GM19351 (cell line): ENCODE results near the gene PRRG4.
"Not testable (repeated sequence)": the region's sequence is repeated elsewhere in the genome, so short reads cannot be mapped to it uniquely, and the experiment has no call there.

Experiments
- ATAC-seq: cut with Tn5 transposase; IDR thresholded peaks from one replicate; pipeline ENCODE4 v1.9.1; 2021; ENCODE audit warnings: mild to moderate bottlenecking, moderate library complexity; ENCODE audit not compliant: unreplicated experiment

Gene PRRG4

DNA sequence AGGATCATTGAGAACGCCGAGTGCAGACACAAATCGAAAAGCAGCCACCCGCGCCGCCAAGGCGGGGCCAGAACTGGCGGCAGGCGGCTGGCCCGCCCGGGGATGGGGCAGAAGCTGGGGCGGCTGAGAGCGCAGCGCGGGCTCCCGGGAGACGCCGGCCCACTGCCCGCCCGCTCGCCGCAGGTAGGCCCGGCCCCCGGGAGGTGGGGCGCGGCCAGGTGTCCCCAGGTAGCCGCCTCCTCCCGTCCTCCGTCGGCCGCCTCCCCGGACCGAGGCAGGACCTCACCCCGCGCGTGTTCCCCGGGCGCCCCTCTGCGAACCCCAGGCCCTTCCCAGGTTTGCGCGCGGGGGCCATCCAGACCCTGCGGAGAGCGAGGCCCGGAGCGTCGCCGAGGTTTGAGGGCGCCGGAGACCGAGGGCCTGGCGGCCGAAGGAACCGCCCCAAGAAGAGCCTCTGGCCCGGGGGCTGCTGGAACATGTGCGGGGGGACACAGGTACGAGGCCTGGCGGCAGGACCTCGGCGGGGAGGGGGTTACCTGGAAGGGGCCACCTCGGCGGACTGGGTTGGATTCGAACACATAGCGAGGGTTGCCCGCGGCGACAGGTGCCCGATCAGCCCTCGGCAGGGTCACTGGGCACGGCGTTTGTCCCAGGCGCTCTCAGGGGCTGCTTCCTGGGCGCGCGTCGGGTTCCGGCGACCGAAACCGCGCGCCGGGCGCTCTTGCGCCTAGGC, at the start of gene PRRG4:
Gene PRRG4 (plus strand): TSS at position 248 of the 733 bp plus-strand sequence. CDS start 603 bp downstream, outside the sequence.
- ATAC-seq, result peak; percentile 84

GRCh38 chr11:32780839-32781238, 48.9 kb upstream of the PRRG4 start:
- not testable (repeated sequence) for ATAC-seq

- no peak for ATAC-seq
Observed at GRCh38 chr11:32781721-32782120, 48.0 kb upstream of the PRRG4 start.

DNA sequence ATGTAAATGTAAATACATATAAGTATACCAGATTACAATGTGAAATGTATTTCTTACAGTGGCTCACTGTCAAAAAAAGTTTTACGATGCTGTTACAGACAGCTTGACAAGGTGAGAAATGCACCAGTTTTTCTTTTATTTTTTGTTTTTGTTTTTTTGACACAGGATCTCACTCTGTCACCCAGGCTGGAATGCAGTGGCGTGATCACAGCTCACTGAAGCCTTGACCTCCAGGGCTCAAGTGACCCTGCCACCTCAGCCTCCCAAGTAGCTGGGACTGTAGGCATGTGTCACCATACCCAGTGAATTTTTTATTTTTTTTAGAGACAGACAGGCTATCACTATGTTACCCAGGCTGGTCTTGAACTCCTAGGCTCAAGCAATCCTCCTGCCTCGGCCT, 44.5 kb upstream of the PRRG4 start:
- ATAC-seq, result peak; percentile 18

DNA sequence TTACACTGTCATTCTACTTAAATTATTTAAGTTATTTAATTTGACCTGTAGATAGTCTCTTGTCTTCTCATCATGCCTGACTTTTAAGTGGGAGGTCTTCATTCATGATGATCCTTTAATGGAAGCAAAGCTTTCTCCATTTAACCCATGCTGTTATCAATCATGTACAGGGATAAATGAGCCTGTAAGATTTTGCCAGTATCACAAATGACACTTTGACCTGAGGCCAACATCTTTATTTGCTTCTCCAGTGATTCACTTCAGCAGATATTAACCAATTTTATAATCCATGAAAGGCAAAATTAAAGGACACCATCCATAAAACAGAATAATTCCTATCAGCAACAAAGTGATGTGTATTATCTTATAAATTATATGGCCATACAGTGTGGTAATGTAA, 42.9 kb upstream of the PRRG4 start:
- no peak for ATAC-seq

DNA sequence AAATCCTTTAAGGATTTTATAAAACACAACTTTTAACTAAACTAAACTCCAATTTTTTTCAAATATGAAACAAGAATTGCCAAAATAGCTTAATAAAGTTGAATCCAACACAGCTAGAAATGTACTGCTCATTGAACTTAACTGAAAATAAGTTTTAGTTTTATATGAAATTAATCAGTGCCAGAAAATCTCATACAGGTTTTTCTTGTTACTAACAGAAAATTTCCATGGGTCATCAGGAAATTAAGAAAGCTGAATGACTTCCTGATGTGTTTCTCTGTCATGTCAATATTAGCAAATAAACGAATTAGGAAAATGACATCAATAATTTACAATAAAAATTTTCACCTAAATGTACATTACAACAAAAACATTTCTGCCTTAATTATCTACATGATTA, 38.8 kb upstream of the PRRG4 start:
- ATAC-seq, result no peak

- no peak for ATAC-seq
Observed at GRCh38 chr11:32792111-32792947, 37.4 kb upstream of the PRRG4 start.

- peak; percentile 74 for ATAC-seq
Observed at GRCh38 chr11:32792948-32793475, 36.7 kb upstream of the PRRG4 start.

DNA sequence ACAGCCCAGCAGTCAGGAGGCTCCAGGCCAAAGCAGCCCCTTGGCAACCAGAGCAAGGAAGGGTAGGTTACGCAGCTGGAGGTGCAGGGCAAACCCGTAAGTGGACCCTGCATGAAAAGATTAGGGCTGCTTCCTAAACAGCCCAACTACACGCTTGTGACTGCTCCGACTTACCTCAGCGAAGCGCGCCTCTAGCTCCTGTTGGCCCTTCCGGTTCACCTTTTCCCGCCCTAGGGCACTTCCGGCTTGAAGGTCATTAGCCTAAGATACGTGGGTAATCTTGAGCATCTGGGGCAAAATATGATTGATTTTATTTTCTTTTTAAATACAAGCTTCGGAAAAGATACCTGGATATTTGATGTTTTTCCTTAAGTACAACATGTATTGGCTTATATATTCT, 35.3 kb upstream of the PRRG4 start, which contains the start of gene CCDC73:
Gene CCDC73 (minus strand): TSS at position 224 of the 400 bp plus-strand sequence. CDS start 34,419 bp downstream, outside the sequence.
- ATAC-seq, result no peak

GRCh38 chr11:32796425-32796824, 33.3 kb upstream of the PRRG4 start:
- ATAC-seq, result no peak

DNA sequence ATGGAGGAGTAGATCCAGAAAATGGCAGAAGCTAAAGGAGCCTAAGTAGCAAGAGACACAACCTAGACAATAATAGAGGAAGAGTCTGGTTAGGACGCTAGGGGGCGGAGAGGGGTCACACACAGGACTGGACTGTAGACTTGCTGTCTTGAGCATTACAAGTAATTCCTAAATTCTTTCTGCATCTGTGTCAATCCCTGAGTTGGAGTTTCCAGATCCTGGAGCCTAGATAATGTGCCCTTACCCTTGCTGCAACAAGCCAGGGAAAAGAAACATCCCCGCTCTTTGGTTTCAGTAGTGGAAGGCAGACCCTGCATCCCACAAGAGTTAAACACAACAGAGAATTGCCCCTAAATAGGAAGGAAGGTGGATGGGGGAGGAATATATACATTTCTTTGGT, 20.4 kb upstream of the PRRG4 start:
- ATAC-seq, result peak; percentile 100

- no peak for ATAC-seq
Observed at GRCh38 chr11:32817181-32817851, 12.4 kb upstream of the PRRG4 start.

DNA sequence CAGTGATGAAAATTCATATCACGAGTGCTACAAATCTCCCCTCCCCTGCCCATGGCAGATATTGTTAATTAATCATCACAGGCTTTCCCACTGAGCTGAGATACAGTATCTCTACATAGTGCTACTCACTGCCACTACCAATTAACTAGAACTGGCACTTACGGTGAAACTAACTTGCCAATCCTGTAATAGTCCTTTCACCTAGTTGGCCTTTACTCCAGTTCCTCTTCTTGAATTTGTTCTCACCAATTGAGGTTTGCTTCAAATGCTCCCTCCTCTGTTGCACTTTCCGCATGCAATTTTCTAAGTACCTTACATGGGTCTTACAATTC, 11.9 kb upstream of the PRRG4 start:
- ATAC-seq, result no peak

- ATAC-seq, result no peak
Observed at GRCh38 chr11:32819187-32819586, 10.5 kb upstream of the PRRG4 start.

DNA sequence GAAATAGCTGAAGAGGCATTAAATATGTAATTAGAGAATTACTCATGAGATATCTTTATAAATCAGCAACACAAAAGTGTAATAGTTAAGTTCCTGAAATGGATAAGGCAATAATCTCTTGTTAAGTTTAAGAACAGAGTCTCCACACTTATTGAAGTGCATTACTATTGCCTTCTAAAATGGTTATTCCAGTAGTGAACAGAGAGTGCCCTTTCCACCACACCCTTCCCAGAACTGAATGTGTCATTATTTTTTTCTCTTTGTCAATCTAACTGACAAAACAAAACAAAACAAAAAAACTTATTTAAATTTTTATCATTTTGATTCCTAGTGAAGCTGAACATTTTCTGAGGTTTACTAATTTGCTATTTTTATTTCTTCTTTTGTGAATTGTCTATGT, 9.2 kb upstream of the PRRG4 start:
- no peak for ATAC-seq

DNA sequence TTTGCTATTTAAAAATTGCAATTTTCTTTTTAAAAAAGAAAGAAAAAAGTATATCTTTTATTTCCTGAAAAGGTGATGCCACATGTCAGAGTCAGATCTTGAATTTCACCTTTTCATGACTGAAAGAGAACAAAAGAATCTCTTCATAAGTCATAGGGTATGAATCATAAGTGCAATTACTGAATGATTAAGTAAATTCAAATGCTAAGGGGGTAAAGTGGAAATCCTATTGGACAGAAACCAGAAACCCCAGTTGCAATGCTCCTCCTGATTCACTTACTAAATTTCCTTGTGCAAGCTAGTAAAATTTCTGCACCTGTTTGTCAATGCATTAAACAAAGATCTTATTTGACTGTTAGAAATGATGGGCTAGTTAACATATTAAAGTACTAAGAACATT, 8.2 kb upstream of the PRRG4 start:
- no peak for ATAC-seq

DNA sequence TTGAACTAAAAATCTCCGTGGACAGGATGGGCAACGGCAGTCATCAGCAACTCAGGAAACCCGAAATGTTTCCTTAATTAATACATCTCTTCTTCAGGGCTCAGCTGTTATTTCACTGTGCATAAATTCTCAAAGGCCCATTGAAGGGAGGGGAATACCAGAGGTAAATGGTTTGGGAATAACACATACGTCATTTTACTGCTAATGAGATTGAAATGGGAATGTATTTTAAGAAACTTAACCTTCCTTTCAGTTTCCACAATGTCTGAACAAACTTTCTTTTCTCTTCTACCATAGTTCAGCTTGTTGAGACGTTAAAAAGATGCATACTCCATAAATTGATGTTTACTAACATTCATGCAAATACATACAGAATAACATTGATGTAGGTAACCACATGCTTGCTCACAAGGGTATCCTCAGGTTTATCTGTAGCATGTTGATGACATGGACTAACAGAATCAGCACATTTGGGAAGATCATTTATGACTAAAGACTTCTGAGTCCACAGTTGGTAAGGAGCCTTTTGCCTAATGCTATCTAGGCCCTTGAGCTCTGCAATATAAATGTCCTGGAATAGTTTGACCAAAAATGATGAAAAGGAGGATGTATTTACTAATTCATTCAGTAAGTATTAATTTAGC, 7.7 kb upstream of the PRRG4 start:
- ATAC-seq, result no peak

- ATAC-seq, result not testable (repeated sequence)
Observed at GRCh38 chr11:32823617-32824016, 6.1 kb upstream of the PRRG4 start.

DNA sequence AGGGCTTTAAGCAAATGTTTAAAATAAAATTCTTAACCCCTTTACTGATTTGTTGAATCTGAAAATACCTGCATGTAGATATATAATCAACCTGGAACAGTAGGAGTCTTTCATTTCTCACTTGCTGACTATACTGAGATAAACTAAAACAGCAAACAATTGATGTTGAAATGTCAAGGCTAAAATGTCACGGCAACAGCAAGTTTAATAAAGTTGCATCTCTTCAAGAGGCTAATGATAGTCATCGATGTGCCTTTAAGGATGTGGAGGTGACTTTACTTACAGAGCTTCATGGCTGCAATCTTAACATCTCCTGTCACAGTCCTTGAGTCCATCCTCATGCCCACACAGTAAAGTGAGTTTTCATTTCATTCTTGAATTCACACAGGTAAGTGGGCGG, 3.6 kb upstream of the PRRG4 start:
- no peak for ATAC-seq

DNA sequence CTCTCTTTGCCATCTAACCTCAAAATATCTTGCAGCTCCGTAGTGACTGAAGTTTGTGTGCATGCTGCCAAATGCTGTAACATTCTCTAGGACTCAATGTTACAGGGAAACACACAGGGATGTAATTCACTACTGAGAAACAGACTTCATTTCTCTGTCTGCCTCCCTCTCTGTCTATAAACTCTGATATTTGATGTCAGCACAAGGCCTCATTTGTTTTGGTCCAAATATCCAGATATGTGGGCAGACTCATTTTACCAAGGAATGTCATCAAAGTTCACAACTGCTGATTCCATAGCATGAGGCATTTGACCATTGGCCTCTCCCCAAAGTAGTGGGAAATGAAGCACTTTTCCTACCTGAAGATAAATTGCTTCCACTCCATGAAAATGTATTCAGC, 2.5 kb upstream of the PRRG4 start:
- no peak for ATAC-seq

GRCh38 chr11:32829157-32829679, 509 bp upstream of the PRRG4 start:
- ATAC-seq, result peak; percentile 54
